A549 (cell line): ENCODE results near the gene MAFG.

Experiments used
- CBX2 ChIP-seq: fragments of 200-600 bp; sonication (generic); IDR thresholded peaks from 2 replicates; pipeline ENCODE4 v1.6.1; 2016; ENCODE audit warnings: low read depth, mild to moderate bottlenecking, borderline replicate concordance
- CEBPB ChIP-seq, 2 experiments: fragments of >200 bp in 1 of 2; sonication (Bioruptor Twin) in 1 of 2; formaldehyde crosslinking in 1 of 2; IDR thresholded peaks; 2 replicates each; pipeline ENCODE4 v1.6.1; 2012 to 2016
- CHD4 ChIP-seq: fragments of 200-600 bp; sonication (generic); IDR thresholded peaks from 2 replicates; pipeline ENCODE4 v1.6.1; 2016; ENCODE audit warnings: antibody characterized with exemption, mild to moderate bottlenecking, borderline replicate concordance
- EHMT2 ChIP-seq: fragments of 200-600 bp; sonication (generic); IDR thresholded peaks from 2 replicates; pipeline ENCODE4 v1.6.1; 2016; ENCODE audit warnings: antibody characterized with exemption, low read depth, mild to moderate bottlenecking, moderate library complexity
- EP300 ChIP-seq, 2 experiments: fragments of >200 bp; sonication (Bioruptor Twin); formaldehyde crosslinking; IDR thresholded peaks; 2 replicates in 1 of 2; 3 replicates in 1 of 2; pipeline ENCODE4 v1.6.1; 2016 to 2017
- HDAC2 ChIP-seq: fragments of 200-600 bp; sonication (generic); IDR thresholded peaks from 2 replicates; pipeline ENCODE4 v1.6.1; 2016
- HEYL ChIP-seq: fragments of 250-450 bp; sonication (Bioruptor Pico); IDR thresholded peaks from 2 replicates; pipeline ENCODE4 v1.8.0; 2021; ENCODE audit warnings: mild to moderate bottlenecking, moderate library complexity
- HOXA7 ChIP-seq: fragments of 250-450 bp; sonication (Bioruptor Pico); IDR thresholded peaks from 2 replicates; pipeline ENCODE4 v1.5.0; 2020; ENCODE audit warnings: mild to moderate bottlenecking, moderate library complexity
- KDM1A ChIP-seq: fragments of 200-600 bp; sonication (generic); IDR thresholded peaks from 2 replicates; pipeline ENCODE4 v1.6.1; 2016; ENCODE audit warnings: low read depth, mild to moderate bottlenecking
- POLR2A ChIP-seq: IDR thresholded peaks from 2 replicates; pipeline ENCODE4 v1.6.1; 2012; ENCODE audit warnings: mild to moderate bottlenecking, low read length
- RAD21 ChIP-seq, 2 experiments: fragments of >200 bp in 1 of 2; sonication (Bioruptor Twin) in 1 of 2; formaldehyde crosslinking in 1 of 2; IDR thresholded peaks in 1 of 2; conservative IDR thresholded peaks in 1 of 2; 2 replicates in 1 of 2; 3 replicates in 1 of 2; pipeline ENCODE4 v1.6.1; 2012 to 2018; ENCODE audit warnings: inconsistent platforms in 1 of 2
- TF ChIP-seq, protein P1 (sequence below): IDR thresholded peaks from 2 replicates; pipeline ENCODE4 v1.6.1; 2012
- TF ChIP-seq, protein P2 (sequence below): fragments of >200 bp; sonication (Bioruptor Twin); formaldehyde crosslinking; IDR thresholded peaks from 3 replicates; pipeline ENCODE4 v1.5.1; 2016
- TF ChIP-seq, protein P3 (sequence below): fragments of 150-350 bp; IDR thresholded peaks from 2 replicates; pipeline ENCODE4 v1.6.1; 2014; ENCODE audit warnings: low read depth, mild to moderate bottlenecking, low read length

DNA sequence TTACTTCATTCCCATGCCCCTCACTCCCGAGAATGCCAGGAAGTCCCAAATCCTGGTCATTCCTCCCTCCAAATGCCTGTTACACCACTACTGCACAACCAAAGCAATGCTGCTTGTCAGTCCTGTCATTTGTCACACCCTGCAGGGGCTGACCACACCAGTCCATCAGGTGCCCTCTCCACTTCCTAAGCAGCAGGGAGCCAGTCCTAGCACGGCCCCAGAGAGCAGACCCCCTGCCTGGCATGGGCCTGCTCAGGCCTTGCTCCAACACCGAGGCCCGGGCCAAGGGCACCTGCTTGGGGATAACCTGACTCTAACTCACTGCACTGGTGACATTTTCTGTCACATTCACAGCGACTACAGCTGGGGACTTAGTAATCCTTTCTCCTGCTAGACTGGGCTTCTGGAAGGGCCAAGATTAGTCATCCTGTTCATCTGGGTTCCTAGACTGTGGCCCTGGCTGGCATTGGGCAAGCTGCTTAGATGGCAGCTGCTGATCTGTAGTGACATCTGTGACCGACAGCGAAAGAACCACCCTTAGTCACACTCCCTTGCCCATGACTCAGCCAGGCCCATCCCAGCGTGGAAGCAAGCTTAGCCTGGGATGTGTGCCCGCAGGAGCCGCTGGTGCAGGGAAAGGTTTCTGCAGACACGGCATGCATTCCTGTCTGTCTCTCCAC, 41.5 kb downstream of the MAFG start:
- no peak for TF ChIP-seq POLR2A
- no peak for TF ChIP-seq CEBPB (IDR thresholded peaks at IDR 0.05)
- no peak for TF ChIP-seq EHMT2
- TF ChIP-seq RAD21 (conservative IDR thresholded peaks at IDR 0.05 in 1 of 2, IDR thresholded peaks at IDR 0.05 in 1 of 2): no peak
- no peak for TF ChIP-seq HOXA7 (CRISPR knock-in tag)
- TF ChIP-seq CBX2: no peak
- TF ChIP-seq, protein P1, sequence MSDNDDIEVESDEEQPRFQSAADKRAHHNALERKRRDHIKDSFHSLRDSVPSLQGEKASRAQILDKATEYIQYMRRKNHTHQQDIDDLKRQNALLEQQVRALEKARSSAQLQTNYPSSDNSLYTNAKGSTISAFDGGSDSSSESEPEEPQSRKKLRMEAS: no peak
- TF ChIP-seq, protein P2, sequence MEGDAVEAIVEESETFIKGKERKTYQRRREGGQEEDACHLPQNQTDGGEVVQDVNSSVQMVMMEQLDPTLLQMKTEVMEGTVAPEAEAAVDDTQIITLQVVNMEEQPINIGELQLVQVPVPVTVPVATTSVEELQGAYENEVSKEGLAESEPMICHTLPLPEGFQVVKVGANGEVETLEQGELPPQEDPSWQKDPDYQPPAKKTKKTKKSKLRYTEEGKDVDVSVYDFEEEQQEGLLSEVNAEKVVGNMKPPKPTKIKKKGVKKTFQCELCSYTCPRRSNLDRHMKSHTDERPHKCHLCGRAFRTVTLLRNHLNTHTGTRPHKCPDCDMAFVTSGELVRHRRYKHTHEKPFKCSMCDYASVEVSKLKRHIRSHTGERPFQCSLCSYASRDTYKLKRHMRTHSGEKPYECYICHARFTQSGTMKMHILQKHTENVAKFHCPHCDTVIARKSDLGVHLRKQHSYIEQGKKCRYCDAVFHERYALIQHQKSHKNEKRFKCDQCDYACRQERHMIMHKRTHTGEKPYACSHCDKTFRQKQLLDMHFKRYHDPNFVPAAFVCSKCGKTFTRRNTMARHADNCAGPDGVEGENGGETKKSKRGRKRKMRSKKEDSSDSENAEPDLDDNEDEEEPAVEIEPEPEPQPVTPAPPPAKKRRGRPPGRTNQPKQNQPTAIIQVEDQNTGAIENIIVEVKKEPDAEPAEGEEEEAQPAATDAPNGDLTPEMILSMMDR: no peak
- TF ChIP-seq EP300 (IDR thresholded peaks at IDR 0.05): no peak
- TF ChIP-seq KDM1A: no peak
- no peak for TF ChIP-seq CHD4
- TF ChIP-seq HEYL: no peak
- TF ChIP-seq, protein P3, sequence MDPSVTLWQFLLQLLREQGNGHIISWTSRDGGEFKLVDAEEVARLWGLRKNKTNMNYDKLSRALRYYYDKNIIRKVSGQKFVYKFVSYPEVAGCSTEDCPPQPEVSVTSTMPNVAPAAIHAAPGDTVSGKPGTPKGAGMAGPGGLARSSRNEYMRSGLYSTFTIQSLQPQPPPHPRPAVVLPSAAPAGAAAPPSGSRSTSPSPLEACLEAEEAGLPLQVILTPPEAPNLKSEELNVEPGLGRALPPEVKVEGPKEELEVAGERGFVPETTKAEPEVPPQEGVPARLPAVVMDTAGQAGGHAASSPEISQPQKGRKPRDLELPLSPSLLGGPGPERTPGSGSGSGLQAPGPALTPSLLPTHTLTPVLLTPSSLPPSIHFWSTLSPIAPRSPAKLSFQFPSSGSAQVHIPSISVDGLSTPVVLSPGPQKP: no peak
- no peak for TF ChIP-seq HDAC2
